HG03280 (cell line): ENCODE data around the gene EXD3.

Source experiments
- ATAC-seq: cut with Tn5 transposase; IDR thresholded peaks from one replicate; pipeline ENCODE4 v1.9.1; 2021; ENCODE audit warnings: mild to moderate bottlenecking, moderate library complexity; ENCODE audit not compliant: unreplicated experiment

Gene EXD3

GRCh38 chr9:137319739-137320551 is 103.0 kb downstream of the EXD3 start:
- no peak for ATAC-seq

GRCh38 chr9:137319011-137319738 is 103.8 kb downstream of the EXD3 start:
- ATAC-seq = no peak

- no peak for ATAC-seq
These were observed 104.4 kb downstream of the EXD3 start for GRCh38 chr9:137318602-137319001.

- ATAC-seq = no peak
These were observed 105.0 kb downstream of the EXD3 start for GRCh38 chr9:137317718-137318511.

GRCh38 chr9:137317021-137317717 is 105.8 kb downstream of the EXD3 start:
- no peak for ATAC-seq

GRCh38 chr9:137316012-137316981 is 106.7 kb downstream of the EXD3 start:
- ATAC-seq = no peak

- ATAC-seq = no peak
These were observed 107.4 kb downstream of the EXD3 start for GRCh38 chr9:137315581-137316011.

GRCh38 chr9:137314561-137315560 is 108.1 kb downstream of the EXD3 start:
- ATAC-seq = no peak

GRCh38 chr9:137313956-137314560 is 108.9 kb downstream of the EXD3 start:
- ATAC-seq = no peak

- no peak for ATAC-seq
These were observed 109.5 kb downstream of the EXD3 start for GRCh38 chr9:137313326-137313936.

- ATAC-seq = no peak
These were observed 110.1 kb downstream of the EXD3 start for GRCh38 chr9:137312852-137313325.

- no peak for ATAC-seq
These were observed 110.7 kb downstream of the EXD3 start for GRCh38 chr9:137311986-137312851.

GRCh38 chr9:137311171-137311985 is 111.6 kb downstream of the EXD3 start:
- ATAC-seq = no peak

GRCh38 chr9:137310189-137311052 is 112.5 kb downstream of the EXD3 start:
- no peak for ATAC-seq
